ENCODE results near the gene TOPORS.
A peak's percentile ranks its signal among the peaks of the same experiment; 100 is the strongest.

Gene TOPORS

DNA sequence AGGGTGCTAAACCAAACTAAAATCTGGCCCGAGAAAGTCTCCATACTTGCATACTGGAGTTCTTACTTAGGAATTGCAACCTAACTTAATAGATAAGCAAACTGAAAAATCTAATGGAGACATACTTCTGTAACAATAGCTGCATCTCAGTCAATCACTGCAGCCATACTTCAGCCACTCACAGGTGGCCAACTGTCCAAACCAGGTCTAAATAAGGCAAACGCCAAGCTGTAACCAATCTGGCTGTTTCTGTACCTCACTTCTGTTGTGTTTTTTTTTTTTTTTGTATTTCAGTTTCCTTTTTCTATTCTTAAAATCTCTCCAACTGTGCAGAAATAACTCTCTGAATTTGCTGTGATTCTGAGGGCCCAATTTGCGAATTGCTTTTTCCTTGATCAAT lies 24.9 kb upstream of the TOPORS start:
- H3K4me3 ChIP-seq (ENCODE audit: low read length), result no peak overlapping the region
- no peak for TF ChIP-seq CTCF (conservative IDR thresholded peaks at IDR 0.05; ENCODE audit: low read length)
- DNase-seq (ENCODE audit: low read depth), result no peak

DNA sequence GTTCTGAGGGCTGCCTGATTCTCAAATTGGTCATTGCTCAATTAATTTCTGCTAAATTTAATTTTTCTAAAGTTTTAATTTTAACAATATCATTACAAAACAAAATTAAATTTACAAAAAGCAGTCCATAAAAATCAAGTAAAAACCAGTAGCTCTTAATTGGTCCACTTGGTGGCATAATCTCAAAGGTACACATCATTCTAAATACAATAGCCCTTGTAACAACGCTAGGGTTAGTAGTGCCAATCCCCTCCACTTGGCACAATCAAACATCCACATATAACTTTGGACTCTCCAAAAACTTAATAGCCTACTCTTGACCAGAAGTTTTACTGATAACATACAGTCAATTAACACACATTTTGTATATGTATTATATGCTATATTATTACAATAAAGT lies 22.5 kb upstream of the TOPORS start:
- DNase-seq (ENCODE audit: low read depth), result no peak
- no peak for TF ChIP-seq CTCF (conservative IDR thresholded peaks at IDR 0.05; ENCODE audit: low read length)
- H3K4me3 ChIP-seq (ENCODE audit: low read length), result no peak overlapping the region

DNA sequence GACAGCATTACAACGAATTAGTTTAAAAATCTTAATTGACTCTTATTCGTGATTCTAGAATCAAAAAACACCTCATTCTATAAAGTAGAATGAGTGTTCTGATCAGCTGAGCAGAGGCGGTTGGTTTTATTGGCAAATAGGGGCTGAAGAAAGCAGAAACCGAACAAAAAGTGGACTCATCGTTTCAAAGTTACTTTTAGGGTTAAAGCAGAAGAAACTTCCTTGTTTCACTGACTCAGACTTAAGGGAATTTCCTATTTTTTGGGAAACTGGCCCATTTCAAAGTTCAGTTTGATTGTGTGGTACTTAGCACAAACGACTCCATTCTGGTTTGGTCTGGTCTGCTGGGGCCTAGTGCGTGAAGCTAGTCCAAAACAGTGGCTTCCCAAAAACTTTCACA lies 21.4 kb upstream of the TOPORS start:
- no peak overlapping the region for H3K4me3 ChIP-seq (ENCODE audit: low read length)
- DNase-seq (ENCODE audit: low read depth), result no peak
- no peak for TF ChIP-seq CTCF (conservative IDR thresholded peaks at IDR 0.05; ENCODE audit: low read length)

GRCh38 chr9:32572900-32573523 lies 20.6 kb upstream of the TOPORS start, which contains the start of gene NDUFB6:
NDUFB6 (minus strand) TSS chr9:32573159; CDS start chr9:32573060, 99 bp downstream.
- peak; percentile 88 for DNase-seq (ENCODE audit: low read depth)

GRCh38 chr9:32571969-32572899 lies 19.8 kb upstream of the TOPORS start:
- DNase-seq (ENCODE audit: low read depth), result peak; percentile 67
- peak; percentile 81 for TF ChIP-seq CTCF (conservative IDR thresholded peaks at IDR 0.05; ENCODE audit: low read length)
- H3K4me3 ChIP-seq (ENCODE audit: low read length), result peak overlapping the region; percentile 93

More at GRCh38 chr9:32572900-32573523, 20.6 kb upstream of the TOPORS start, which contains the start of gene NDUFB6:
- H3K4me3 ChIP-seq (ENCODE audit: low read length), result peak within 1 kb of the TSS; percentile 93
- TF ChIP-seq CTCF (conservative IDR thresholded peaks at IDR 0.05; ENCODE audit: low read length), result no peak

DNA sequence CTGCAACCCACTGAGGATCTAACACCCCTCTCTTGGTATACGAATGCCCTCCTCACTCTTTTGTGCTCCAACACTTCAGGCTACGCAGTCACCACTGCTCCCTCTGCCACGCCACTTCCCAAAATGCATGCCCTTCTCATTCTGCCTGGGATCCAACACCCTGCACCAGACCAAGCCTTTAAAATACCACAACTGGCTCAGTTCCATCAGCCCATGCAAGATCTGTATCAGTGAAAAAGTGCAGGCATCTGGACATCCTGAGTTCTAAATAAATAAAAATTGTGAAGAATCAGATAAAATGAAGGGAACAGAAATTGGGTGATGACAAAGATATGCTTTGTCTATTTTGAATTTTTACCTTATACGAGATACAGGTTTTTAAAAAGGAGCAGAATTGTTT lies 17.9 kb upstream of the TOPORS start:
- H3K4me3 ChIP-seq (ENCODE audit: low read length), result no peak overlapping the region
- no peak for TF ChIP-seq CTCF (conservative IDR thresholded peaks at IDR 0.05; ENCODE audit: low read length)
- DNase-seq (ENCODE audit: low read depth), result no peak
